HEK293T (cell line): Measurements from ENCODE around the gene SUGP1.
"Not testable (repeated sequence)": the region's sequence is repeated elsewhere in the genome, so short reads cannot be mapped to it uniquely, and the experiment has no call there.

ENCODE experiments used
- CTCF ChIA-PET: fragments of 350-600 bp; formaldehyde crosslinking; extraction: SDS; loops from one replicate; lab custom pipeline; 2021; ENCODE audit warnings: antibody characterized with exemption, inconsistent platforms; lab: Yijun Ruan, JAX
- POLR2A ChIA-PET: fragments of 350-600 bp; formaldehyde crosslinking; extraction: SDS; loops from one replicate; lab custom pipeline; 2020; ENCODE audit warnings: antibody characterized with exemption, inconsistent platforms; lab: Yijun Ruan, JAX
- DNase-seq: peaks from one replicate; pipeline ENCODE4 v3.0.0; 2012; ENCODE audit warnings: mixed read lengths; ENCODE audit errors: extremely low spot score
- ARNT ChIP-seq: fragments of 450-650 bp; IDR thresholded peaks from 2 replicates; pipeline ENCODE4 v1.6.1; 2017; ENCODE audit warnings: mild to moderate bottlenecking
- BHLHE40 ChIP-seq: fragments of 450-650 bp; IDR thresholded peaks from 2 replicates; pipeline ENCODE4 v1.6.1; 2016; ENCODE audit warnings: mild to moderate bottlenecking, moderate library complexity, borderline replicate concordance
- CTBP1 ChIP-seq: fragments of 450-650 bp; IDR thresholded peaks from 2 replicates; pipeline ENCODE4 v1.6.1; 2016; ENCODE audit warnings: borderline replicate concordance
- ELF4 ChIP-seq: fragments of 450-650 bp; IDR thresholded peaks from 2 replicates; pipeline ENCODE4 v1.6.1; 2017; ENCODE audit warnings: antibody characterized with exemption
- FOXA1 ChIP-seq: fragments of 450-650 bp; IDR thresholded peaks from 2 replicates; pipeline ENCODE4 v1.6.1; 2016; ENCODE audit warnings: mild to moderate bottlenecking
- FOXK2 ChIP-seq: fragments of 450-650 bp; IDR thresholded peaks from 2 replicates; pipeline ENCODE4 v1.6.1; 2016; ENCODE audit warnings: mild to moderate bottlenecking
- FOXM1 ChIP-seq: fragments of 450-650 bp; IDR thresholded peaks from 2 replicates; pipeline ENCODE4 v1.6.1; 2017; ENCODE audit warnings: mild to moderate bottlenecking, borderline replicate concordance
- HDGF ChIP-seq: fragments of 450-650 bp; IDR thresholded peaks from 2 replicates; pipeline ENCODE4 v1.6.1; 2017; ENCODE audit warnings: antibody characterized with exemption, borderline replicate concordance
- L3MBTL2 ChIP-seq: fragments of 450-650 bp; conservative IDR thresholded peaks from 2 replicates; pipeline ENCODE4 v1.6.1; 2016; ENCODE audit warnings: mild to moderate bottlenecking
- LEF1 ChIP-seq: fragments of 450-650 bp; IDR thresholded peaks from 2 replicates; pipeline ENCODE4 v1.6.1; 2017; ENCODE audit warnings: mild to moderate bottlenecking, borderline replicate concordance
- NFRKB ChIP-seq: fragments of 450-650 bp; IDR thresholded peaks from 2 replicates; pipeline ENCODE4 v1.6.1; 2016; ENCODE audit warnings: mild to moderate bottlenecking, moderate library complexity
- PKNOX1 ChIP-seq: fragments of 450-650 bp; IDR thresholded peaks from 2 replicates; pipeline ENCODE4 v1.6.1; 2016
- SP1 ChIP-seq: fragments of 450-650 bp; IDR thresholded peaks from 2 replicates; pipeline ENCODE4 v1.6.1; 2017
- SUZ12 ChIP-seq: fragments of 450-650 bp; IDR thresholded peaks from 2 replicates; pipeline ENCODE4 v1.6.1; 2016; ENCODE audit warnings: mild to moderate bottlenecking
- TARDBP ChIP-seq: fragments of 450-650 bp; IDR thresholded peaks from 2 replicates; pipeline ENCODE4 v1.6.1; 2016
- ZNF384 ChIP-seq: fragments of 450-650 bp; IDR thresholded peaks from 2 replicates; pipeline ENCODE4 v1.6.1; 2016

SUGP1 gene

GRCh38 chr19:19356500-19356899, 36.2 kb upstream of the SUGP1 start:
- CTCF ChIA-PET = no interaction called here
- DNase-seq = no peak
- POLR2A ChIA-PET = no interaction called here
- TF ChIP-seq SP1 = no peak
- TF ChIP-seq CTBP1 = no peak
- TF ChIP-seq HDGF = no peak
- TF ChIP-seq FOXK2 = no peak
- no peak for TF ChIP-seq TARDBP

- ChIA-PET CTCF (no interaction called here), POLR2A (interaction anchor here (0.6 kb wide), 1 partner anchor 247 kb away, joined by 3 read pairs; no protein-coding TSS in a partner anchor)
- no peak for TF ChIP-seq ZNF384
- TF ChIP-seq BHLHE40 = no peak
- TF ChIP-seq FOXK2 = no peak
- TF ChIP-seq L3MBTL2 = no peak
- no peak for TF ChIP-seq SUZ12
- no peak for TF ChIP-seq FOXM1
- TF ChIP-seq HDGF = no peak
- TF ChIP-seq SP1 = no peak
- no peak for TF ChIP-seq TARDBP
- TF ChIP-seq PKNOX1 = no peak
- no peak for TF ChIP-seq ARNT
- TF ChIP-seq NFRKB = no peak
- TF ChIP-seq CTBP1 = no peak
- TF ChIP-seq FOXA1 = no peak
- no peak for TF ChIP-seq LEF1
- no peak for TF ChIP-seq ELF4
- no peak for DNase-seq
These were observed 35.4 kb upstream of the SUGP1 start for GRCh38 chr19:19355606-19356139.

- POLR2A ChIA-PET = no interaction called here
- CTCF ChIA-PET = no interaction called here
These were observed 34.6 kb upstream of the SUGP1 start for GRCh38 chr19:19354932-19355331.

GRCh38 chr19:19354007-19354406, 33.7 kb upstream of the SUGP1 start:
- POLR2A ChIA-PET = no interaction called here
- no peak for TF ChIP-seq ARNT
- TF ChIP-seq CTBP1 = no peak
- no peak for TF ChIP-seq HDGF
- no peak for TF ChIP-seq SP1
- DNase-seq = no peak
- CTCF ChIA-PET = no interaction called here

More at GRCh38 chr19:19354932-19355331, 34.6 kb upstream of the SUGP1 start:
- no peak for DNase-seq
- TF ChIP-seq SP1 = no peak
- no peak for TF ChIP-seq TARDBP
- TF ChIP-seq ELF4 = no peak
- no peak for TF ChIP-seq LEF1
- TF ChIP-seq FOXM1 = no peak

GRCh38 chr19:19352823-19353222, 32.5 kb upstream of the SUGP1 start:
- TF ChIP-seq SP1 (no peak), ARNT (no peak), HDGF (no peak), LEF1 (no peak), CTBP1 (no peak), ZNF384 (no peak), BHLHE40 (no peak), TARDBP (no peak), FOXM1 (no peak), L3MBTL2 (no peak), PKNOX1 (no peak), FOXK2 (no peak), FOXA1 (no peak), SUZ12 (no peak), NFRKB (no peak), ELF4 (no peak)
- POLR2A ChIA-PET = no interaction called here
- CTCF ChIA-PET = interaction anchor here (0.8 kb wide), 1 partner anchor 11 kb away, joined by 3 read pairs; no protein-coding TSS in a partner anchor
- no peak for DNase-seq

- CTCF ChIA-PET = interaction anchor here (1.1 kb wide), 1 partner anchor 8 kb away, joined by 3 read pairs; no protein-coding TSS in a partner anchor
- POLR2A ChIA-PET = interaction anchor here (1.4 kb wide), 1 partner anchor 14 kb away, joined by 6 read pairs; no protein-coding TSS in a partner anchor
These were observed 30.4 kb upstream of the SUGP1 start for GRCh38 chr19:19350756-19351155.

GRCh38 chr19:19349365-19349764, 29.1 kb upstream of the SUGP1 start:
- POLR2A ChIA-PET = interaction anchor here (0.6 kb wide), 1 partner anchor 137 kb away, joined by 3 read pairs; no protein-coding TSS in a partner anchor
- CTCF ChIA-PET = no interaction called here
- no peak for TF ChIP-seq L3MBTL2
- no peak for TF ChIP-seq NFRKB
- TF ChIP-seq SP1 = no peak
- no peak for TF ChIP-seq CTBP1
- no peak for TF ChIP-seq ZNF384
- no peak for TF ChIP-seq FOXA1
- TF ChIP-seq LEF1 = no peak
- no peak for TF ChIP-seq SUZ12
- TF ChIP-seq BHLHE40 = no peak
- no peak for TF ChIP-seq FOXM1
- TF ChIP-seq HDGF = no peak
- DNase-seq = no peak

More at GRCh38 chr19:19350756-19351155, 30.4 kb upstream of the SUGP1 start:
- not testable (repeated sequence) for DNase-seq
